K562 (cell line): Measurements from ENCODE around the gene REEP3. TPM values are rescaled to one million over a fixed set of nuclear protein-coding genes. Genes with fewer than 3 reads are reported as not detected.

Experiments used
- ATAC-seq: fragments of 200-7000 bp; cut with Tn5 transposase; 3 replicates; pipeline ENCODE4 v1.9.1; 2020; ENCODE audit warnings: moderate library complexity
- BruUV-seq: library from RNA; stranded (reverse); fragments of 400-500 nt; replicated peaks from 2 replicates; lab custom pipeline; 2021; lab: Mats Ljungman, UMichigan
- CTCF ChIA-PET: fragments of 300-600 bp; formaldehyde crosslinking; extraction: SDS; loops from one replicate; lab custom pipeline; 2021; ENCODE audit warnings: low intra/inter-chr PET ratio; lab: Yijun Ruan, JAX
- POLR2A ChIA-PET: fragments of 300-600, 350-650 bp; sonication (Branson Sonifier 250); formaldehyde crosslinking; extraction: SDS; loops from one replicate; lab custom pipeline; 2021; ENCODE audit warnings: antibody characterized with exemption, inconsistent platforms; lab: Yijun Ruan, JAX
- DNase-seq, 4 experiments: peaks; one replicate each; pipeline versions ENCODE4 v3.0.0 to v3.0.0-alpha.2; 2011 to 2018; ENCODE audit warnings: low spot score in 3 of 4, mixed read lengths in 3 of 4; ENCODE audit errors: extremely low read depth in 1 of 4
- FAIRE-seq: peaks from 2 replicates; lab custom pipeline; 2011; peaks lifted over from hg19 to GRCh38; lab: Jason Lieb, UNC
- H2AFZ ChIP-seq: 2 replicates; pipeline ENCODE4 v1.6.0; 2011; ENCODE audit warnings: low read depth, low read length, control low read depth, inconsistent platforms
- H3K27ac ChIP-seq: fragments of 200-600 bp; 3 replicates; pipeline ENCODE4 v1.8.0; 2011; ENCODE audit warnings: low read depth, mild to moderate bottlenecking, control low read depth, inconsistent platforms, low read length, moderate library complexity, mixed read lengths; ENCODE audit errors: extremely low read depth
- H3K27me3 ChIP-seq, 2 experiments: fragments of 300-600 bp in 1 of 2; 2 replicates in 1 of 2; 3 replicates in 1 of 2; pipeline versions ENCODE4 v1.6.0 to v1.8.0; 2011; ENCODE audit warnings: inconsistent platforms in 2 of 2, low read length in 2 of 2, mild to moderate bottlenecking in 1 of 2, mixed read lengths in 1 of 2, moderate library complexity in 1 of 2; ENCODE audit not compliant: control insufficient read depth in 2 of 2, insufficient read depth in 2 of 2
- H3K36me3 ChIP-seq: fragments of 300-600 bp; 3 replicates; pipeline ENCODE4 v1.8.0; 2011; ENCODE audit warnings: mild to moderate bottlenecking, low read length, inconsistent platforms; ENCODE audit not compliant: control insufficient read depth, insufficient read depth
- H3K4me1 ChIP-seq, 2 experiments: fragments of 200-600 bp in 1 of 2; replicated peaks in 1 of 2; 2 replicates in 1 of 2; 3 replicates in 1 of 2; pipeline versions ENCODE4 v1.5.1 to v1.8.0; 2011; ENCODE audit warnings: inconsistent platforms in 2 of 2, low read length in 2 of 2, mild to moderate bottlenecking in 1 of 2, mixed read lengths in 1 of 2, moderate library complexity in 1 of 2; ENCODE audit not compliant: control insufficient read depth in 2 of 2, insufficient read depth in 2 of 2
- H3K4me2 ChIP-seq: 2 replicates; pipeline ENCODE4 v1.6.1; 2011; ENCODE audit warnings: low read length, control low read depth, inconsistent platforms, mixed read lengths; ENCODE audit not compliant: insufficient read depth
- H3K4me3 ChIP-seq: fragments of 200-600 bp; sonication (generic), shearing (Covaris generic); 2 replicates; pipeline ENCODE4 v1.5.1; 2016; ENCODE audit warnings: control low read depth, inconsistent platforms
- H3K79me2 ChIP-seq: fragments of 200-600 bp; 3 replicates; pipeline ENCODE4 v1.8.0; 2011; ENCODE audit warnings: low read length, inconsistent platforms; ENCODE audit not compliant: control insufficient read depth, insufficient read depth
- H3K9ac ChIP-seq, 2 experiments: 2 replicates each; pipeline versions ENCODE4 v1.6.0 to v1.6.1; 2011; ENCODE audit warnings: low read depth in 2 of 2, low read length in 2 of 2, control low read depth in 1 of 2, inconsistent platforms in 1 of 2, mild to moderate bottlenecking in 1 of 2, mixed read lengths in 1 of 2; ENCODE audit not compliant: insufficient read depth in 1 of 2
- H3K9me1 ChIP-seq: one replicate; pipeline ENCODE4 v1.6.0; 2011; ENCODE audit warnings: inconsistent platforms, mild to moderate bottlenecking, low read length, moderate library complexity; ENCODE audit not compliant: control insufficient read depth, insufficient read depth
- H3K9me3 ChIP-seq: replicated peaks from 2 replicates; pipeline ENCODE4 v1.5.1; 2011; ENCODE audit warnings: low read depth, low read length, inconsistent platforms; ENCODE audit not compliant: control insufficient read depth, insufficient read depth
- H4K20me1 ChIP-seq: replicated peaks from 2 replicates; pipeline ENCODE4 v1.6.1; 2011; ENCODE audit warnings: low read length, inconsistent platforms, mixed read lengths; ENCODE audit not compliant: control insufficient read depth, insufficient read depth
- NR3C1 ChIP-seq: sonication (generic); formaldehyde crosslinking; IDR thresholded peaks from 2 replicates; pipeline ENCODE4 v1.8.1; 2022; ENCODE audit warnings: missing genetic modification reagents
- ZNF121 ChIP-seq: sonication (generic); formaldehyde crosslinking; conservative IDR thresholded peaks from 2 replicates; pipeline ENCODE4 v1.8.0; 2022; ENCODE audit warnings: missing genetic modification reagents
- WGBS: fragments of 100-300 bp; shearing (Covaris generic); methylation state at CpG from one replicate; pipeline ENCODE4 v1.1.6; 2016; ENCODE audit warnings: low coverage, mixed read lengths; ENCODE audit not compliant: insufficient coverage; ENCODE audit errors: missing lambda C conversion rate; 5-methylcytosine and 5-hydroxymethylcytosine counted together
- in situ Hi-C: fragments of 300-500 bp; cut with MboI; formaldehyde crosslinking; loops from 4 replicates; pipeline ENCODE4 v1.15.0; 2018; ENCODE audit warnings: inconsistent platforms, mixed read lengths
- intact Hi-C: fragments of 100-400 bp; cut with micrococcal nuclease; formaldehyde crosslinking; loops from 2 replicates; pipeline ENCODE4 v1.14.2; 2022
- polyA plus RNA-seq, 8 experiments: library from polyadenylated mRNA; depleted of rRNA in 4 of 8; stranded (reverse) in 5 of 8; unstranded in 3 of 8; fragments of >200 nt; fragmentation: Nextera tagmentation in 2 of 8; fragmentation: Illumina TruSeq in 1 of 8; extraction: Ambion mirVana in 2 of 8; extraction: Trizol in 1 of 8; gene quantifications; 2 replicates each; pipeline versions ENCODE4 v1.2.1 to v1.2.3, GENCODE V29; 2011 to 2014; ENCODE audit warnings: inconsistent platforms in 1 of 8, missing spikeins in 1 of 8
- total RNA-seq, 7 experiments: library from RNA; depleted of rRNA in 6 of 7; stranded (reverse); fragments of >200 nt in 6 of 7; fragmentation: Illumina TruSeq in 2 of 7; extraction: Trizol in 2 of 7; gene quantifications; 2 replicates each; pipeline versions ENCODE4 v1.2.1 to v1.2.3, GENCODE V29; 2011 to 2021; ENCODE audit warnings: low replicate concordance in 1 of 7
- TF ChIP-seq, protein P1 (sequence below): fragments of 200-800 bp; sonication (Bioruptor generic); IDR thresholded peaks from 2 replicates; pipeline ENCODE4 v1.6.1; 2017; ENCODE audit warnings: missing genetic modification characterization, missing compliant biosample characterization
- TF ChIP-seq, protein P2 (sequence below): fragments of 450-650 bp; formaldehyde crosslinking; IDR thresholded peaks from 2 replicates; pipeline ENCODE4 v1.4.0; 2022; ENCODE audit warnings: missing genetic modification characterization
- TF ChIP-seq, protein P3 (sequence below): sonication (generic); formaldehyde crosslinking; IDR thresholded peaks from 2 replicates; pipeline ENCODE4 v1.8.0; 2023; ENCODE audit warnings: missing genetic modification reagents, mild to moderate bottlenecking, borderline replicate concordance

The REEP3 gene
- total and polyA plus RNA-seq, 9 of the 15 experiments (the other 6 are each of a cell fraction or from before 2014, with no cell fraction given): 3.4 to 13.4 (median 9.2) TPM

DNA sequence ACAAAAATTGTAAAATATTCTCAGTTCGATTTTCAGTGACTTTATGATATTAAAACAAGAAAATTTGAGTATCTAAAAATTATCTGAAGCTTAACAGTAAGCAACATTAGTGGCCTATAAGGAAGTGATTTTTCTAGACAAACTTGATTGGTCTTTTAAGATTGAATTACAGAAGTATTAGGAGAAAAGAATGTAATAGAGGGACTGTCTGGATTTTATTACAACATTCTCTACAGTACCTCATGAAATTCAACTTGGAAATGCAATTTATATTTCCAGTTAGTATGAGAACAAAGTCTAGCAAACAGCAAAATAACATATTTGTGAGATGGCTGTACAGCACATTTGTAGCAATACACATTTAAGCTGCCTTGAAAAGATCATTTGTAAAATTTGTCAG, 18.8 kb downstream of the REEP3 start (continued):
- TF ChIP-seq, protein P1, sequence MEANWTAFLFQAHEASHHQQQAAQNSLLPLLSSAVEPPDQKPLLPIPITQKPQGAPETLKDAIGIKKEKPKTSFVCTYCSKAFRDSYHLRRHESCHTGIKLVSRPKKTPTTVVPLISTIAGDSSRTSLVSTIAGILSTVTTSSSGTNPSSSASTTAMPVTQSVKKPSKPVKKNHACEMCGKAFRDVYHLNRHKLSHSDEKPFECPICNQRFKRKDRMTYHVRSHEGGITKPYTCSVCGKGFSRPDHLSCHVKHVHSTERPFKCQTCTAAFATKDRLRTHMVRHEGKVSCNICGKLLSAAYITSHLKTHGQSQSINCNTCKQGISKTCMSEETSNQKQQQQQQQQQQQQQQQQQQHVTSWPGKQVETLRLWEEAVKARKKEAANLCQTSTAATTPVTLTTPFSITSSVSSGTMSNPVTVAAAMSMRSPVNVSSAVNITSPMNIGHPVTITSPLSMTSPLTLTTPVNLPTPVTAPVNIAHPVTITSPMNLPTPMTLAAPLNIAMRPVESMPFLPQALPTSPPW: no peak
- TF ChIP-seq, protein P2, sequence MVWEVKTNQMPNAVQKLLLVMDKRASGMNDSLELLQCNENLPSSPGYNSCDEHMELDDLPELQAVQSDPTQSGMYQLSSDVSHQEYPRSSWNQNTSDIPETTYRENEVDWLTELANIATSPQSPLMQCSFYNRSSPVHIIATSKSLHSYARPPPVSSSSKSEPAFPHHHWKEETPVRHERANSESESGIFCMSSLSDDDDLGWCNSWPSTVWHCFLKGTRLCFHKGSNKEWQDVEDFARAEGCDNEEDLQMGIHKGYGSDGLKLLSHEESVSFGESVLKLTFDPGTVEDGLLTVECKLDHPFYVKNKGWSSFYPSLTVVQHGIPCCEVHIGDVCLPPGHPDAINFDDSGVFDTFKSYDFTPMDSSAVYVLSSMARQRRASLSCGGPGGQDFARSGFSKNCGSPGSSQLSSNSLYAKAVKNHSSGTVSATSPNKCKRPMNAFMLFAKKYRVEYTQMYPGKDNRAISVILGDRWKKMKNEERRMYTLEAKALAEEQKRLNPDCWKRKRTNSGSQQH (CRISPR knock-in tag): no peak

DNA sequence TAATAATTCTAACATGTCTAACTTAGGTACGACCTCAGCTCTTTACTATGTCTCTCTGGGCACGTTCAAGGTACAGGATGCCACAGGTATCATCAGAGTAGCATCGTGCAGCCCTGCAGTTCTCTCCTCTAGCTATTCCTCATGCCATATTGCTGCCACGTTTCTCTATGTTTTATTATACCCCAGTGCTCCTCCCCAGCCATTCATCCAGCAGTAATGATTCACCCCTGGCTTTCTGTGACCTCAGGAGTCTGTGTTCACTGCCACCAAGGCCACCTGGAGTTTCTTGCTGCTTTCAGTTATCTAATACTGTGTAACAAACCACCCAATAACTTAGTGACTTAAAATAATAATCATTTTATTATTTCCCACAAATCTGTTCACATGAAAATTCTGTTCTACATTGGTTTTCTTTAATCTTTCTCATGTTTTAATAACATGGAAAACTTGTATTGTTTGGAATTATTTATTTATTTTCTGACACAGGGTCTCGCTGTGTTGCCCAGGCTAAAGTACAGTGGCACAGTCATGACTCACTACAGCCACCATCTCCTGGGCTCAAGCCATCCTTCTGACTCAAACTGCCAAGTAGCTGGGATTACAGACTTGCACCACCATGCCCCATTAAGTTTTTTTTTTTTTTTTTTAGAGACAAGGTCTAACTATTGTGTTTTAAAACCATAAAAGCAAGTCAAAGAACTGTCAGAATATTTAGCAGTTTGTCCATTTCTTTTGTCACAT, 21.8 kb downstream of the REEP3 start:
- intact Hi-C loops: no loop called here
- Histone ChIP-seq H3K4me1 (peaks cover 0 to 4% of the 10 kb centered on the region in 2 experiments; a peak in 2 of 5 replicates), H3K9me1 (no peaks in the 10 kb centered on the region), H3K79me2 (0 out of 3 replicates have a peak, but pooled peaks cover 2% of the 10 kb centered on the region), H3K27ac (no peak overlapping the region), H3K4me3 (no peak overlapping the region), H4K20me1 (no peaks in the 10 kb centered on the region; the same call in 1 of the 2 replicates), H3K4me2 (no peak overlapping the region), H3K27me3 (no peaks in the 10 kb centered on the region), H2AFZ (no peak overlapping the region), H3K9ac (no peak overlapping the region), H3K36me3 (0 out of 3 replicates have a peak, but pooled peaks cover 2% of the 10 kb centered on the region), H3K9me3 (no peaks in the 10 kb centered on the region)
- no peak for FAIRE-seq
- POLR2A ChIA-PET: no interaction called here
- WGBS: 61% methylated on average over 5 of the region's 5 CpGs
- in situ Hi-C loops: no loop called here
- no TSS peak for BruUV-seq
- no peak for ATAC-seq
- DNase-seq: no peak
- CTCF ChIA-PET: no interaction called here
- TF ChIP-seq NR3C1 (CRISPR knock-in tag) (no peak), ZNF121 (peak; percentile 48; the same call in 1 of the 2 replicates)
- TF ChIP-seq, protein P3, sequence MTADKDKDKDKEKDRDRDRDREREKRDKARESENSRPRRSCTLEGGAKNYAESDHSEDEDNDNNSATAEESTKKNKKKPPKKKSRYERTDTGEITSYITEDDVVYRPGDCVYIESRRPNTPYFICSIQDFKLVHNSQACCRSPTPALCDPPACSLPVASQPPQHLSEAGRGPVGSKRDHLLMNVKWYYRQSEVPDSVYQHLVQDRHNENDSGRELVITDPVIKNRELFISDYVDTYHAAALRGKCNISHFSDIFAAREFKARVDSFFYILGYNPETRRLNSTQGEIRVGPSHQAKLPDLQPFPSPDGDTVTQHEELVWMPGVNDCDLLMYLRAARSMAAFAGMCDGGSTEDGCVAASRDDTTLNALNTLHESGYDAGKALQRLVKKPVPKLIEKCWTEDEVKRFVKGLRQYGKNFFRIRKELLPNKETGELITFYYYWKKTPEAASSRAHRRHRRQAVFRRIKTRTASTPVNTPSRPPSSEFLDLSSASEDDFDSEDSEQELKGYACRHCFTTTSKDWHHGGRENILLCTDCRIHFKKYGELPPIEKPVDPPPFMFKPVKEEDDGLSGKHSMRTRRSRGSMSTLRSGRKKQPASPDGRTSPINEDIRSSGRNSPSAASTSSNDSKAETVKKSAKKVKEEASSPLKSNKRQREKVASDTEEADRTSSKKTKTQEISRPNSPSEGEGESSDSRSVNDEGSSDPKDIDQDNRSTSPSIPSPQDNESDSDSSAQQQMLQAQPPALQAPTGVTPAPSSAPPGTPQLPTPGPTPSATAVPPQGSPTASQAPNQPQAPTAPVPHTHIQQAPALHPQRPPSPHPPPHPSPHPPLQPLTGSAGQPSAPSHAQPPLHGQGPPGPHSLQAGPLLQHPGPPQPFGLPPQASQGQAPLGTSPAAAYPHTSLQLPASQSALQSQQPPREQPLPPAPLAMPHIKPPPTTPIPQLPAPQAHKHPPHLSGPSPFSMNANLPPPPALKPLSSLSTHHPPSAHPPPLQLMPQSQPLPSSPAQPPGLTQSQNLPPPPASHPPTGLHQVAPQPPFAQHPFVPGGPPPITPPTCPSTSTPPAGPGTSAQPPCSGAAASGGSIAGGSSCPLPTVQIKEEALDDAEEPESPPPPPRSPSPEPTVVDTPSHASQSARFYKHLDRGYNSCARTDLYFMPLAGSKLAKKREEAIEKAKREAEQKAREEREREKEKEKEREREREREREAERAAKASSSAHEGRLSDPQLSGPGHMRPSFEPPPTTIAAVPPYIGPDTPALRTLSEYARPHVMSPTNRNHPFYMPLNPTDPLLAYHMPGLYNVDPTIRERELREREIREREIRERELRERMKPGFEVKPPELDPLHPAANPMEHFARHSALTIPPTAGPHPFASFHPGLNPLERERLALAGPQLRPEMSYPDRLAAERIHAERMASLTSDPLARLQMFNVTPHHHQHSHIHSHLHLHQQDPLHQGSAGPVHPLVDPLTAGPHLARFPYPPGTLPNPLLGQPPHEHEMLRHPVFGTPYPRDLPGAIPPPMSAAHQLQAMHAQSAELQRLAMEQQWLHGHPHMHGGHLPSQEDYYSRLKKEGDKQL: no peak
